Measurements from ENCODE around the gene C1orf167.
A peak's percentile ranks its signal among the peaks of the same experiment; 100 is the strongest.
"Not testable (repeated sequence)": the region's sequence is repeated elsewhere in the genome, so short reads cannot be mapped to it uniquely, and the experiment has no call there.

C1orf167 gene

DNA sequence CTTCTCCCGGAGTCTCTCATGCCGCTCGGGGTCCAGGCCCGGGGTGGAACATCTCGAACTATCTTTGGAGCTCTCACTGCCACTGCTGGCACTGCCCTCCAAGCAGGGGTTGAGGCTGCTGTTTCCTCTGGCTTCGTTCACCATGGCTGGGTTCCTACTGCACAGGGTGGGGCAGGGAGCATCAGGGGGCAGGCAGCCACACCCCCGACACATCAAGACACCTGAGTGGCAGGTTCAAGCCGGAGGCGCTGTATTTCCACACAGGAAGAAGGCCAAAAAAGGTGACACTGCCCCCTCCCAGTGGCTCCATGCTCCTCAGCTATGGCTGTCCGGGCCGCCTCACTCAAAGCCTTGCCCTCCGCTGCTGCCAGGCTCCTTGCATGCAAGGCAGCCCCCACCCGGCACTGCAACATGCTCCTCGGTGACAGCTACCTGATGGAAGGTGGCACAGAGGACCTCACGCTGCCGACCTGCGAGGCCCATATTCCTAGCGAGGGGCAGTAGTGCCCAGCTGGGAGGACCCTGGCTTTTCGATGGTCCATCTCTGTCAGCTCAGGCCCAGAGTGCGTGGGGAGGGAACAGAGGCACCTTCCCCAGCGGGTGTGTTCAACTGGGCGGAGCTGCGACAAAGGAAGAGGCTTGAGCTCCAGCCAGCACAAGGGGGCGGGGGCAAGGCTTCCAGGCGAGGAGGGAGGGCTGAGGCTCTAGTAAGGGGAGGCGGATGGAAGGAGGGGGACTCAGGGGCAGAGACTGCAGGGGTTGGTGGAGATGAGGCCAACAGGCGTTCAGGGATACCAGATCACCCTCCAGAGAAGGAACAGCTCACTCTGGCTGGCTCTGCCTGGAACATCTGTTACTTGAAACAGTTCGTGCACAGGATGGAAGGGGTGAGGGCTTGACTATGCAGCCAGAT is 41.2 kb downstream of the C1orf167 start:
- DNase-seq: peak; percentile 42

DNA sequence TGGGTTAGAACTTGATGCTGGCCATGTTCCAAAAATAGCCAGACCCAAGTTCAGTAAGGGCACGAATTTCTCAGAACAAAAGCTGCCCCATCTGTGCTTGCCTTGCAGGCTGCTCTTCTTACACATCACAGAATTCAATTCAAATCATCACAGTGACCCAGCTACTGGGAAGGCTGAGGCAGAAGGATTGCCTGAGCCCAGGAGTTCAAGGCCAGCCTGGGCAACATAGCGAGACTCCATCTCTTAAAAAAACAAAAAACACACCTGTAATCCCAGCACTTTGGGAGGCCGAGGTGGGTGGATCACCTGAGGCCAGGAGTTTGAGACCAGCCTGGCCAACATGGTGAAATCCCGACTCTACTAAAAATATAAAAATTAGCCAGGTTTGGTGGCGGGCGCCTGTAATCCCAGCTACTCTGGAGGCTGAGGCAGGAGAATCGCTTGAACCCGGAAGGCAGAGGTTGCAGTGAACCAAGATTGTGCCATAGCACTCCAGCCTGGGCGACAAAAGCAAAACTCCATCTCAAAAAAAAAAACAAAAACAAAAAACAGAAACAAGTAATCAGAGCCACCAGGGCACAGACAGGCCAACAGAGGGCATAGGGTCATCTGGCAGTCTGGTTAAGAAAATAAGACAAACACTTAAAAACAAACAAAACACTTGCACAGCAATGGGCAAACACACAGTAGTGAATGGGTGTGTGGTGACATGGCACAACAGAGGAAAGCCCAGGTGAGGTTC is 42.1 kb downstream of the C1orf167 start:
- DNase-seq: not testable (repeated sequence)

GRCh38 chr1:11804666-11805421 is 42.9 kb downstream of the C1orf167 start:
- DNase-seq: no peak

DNA sequence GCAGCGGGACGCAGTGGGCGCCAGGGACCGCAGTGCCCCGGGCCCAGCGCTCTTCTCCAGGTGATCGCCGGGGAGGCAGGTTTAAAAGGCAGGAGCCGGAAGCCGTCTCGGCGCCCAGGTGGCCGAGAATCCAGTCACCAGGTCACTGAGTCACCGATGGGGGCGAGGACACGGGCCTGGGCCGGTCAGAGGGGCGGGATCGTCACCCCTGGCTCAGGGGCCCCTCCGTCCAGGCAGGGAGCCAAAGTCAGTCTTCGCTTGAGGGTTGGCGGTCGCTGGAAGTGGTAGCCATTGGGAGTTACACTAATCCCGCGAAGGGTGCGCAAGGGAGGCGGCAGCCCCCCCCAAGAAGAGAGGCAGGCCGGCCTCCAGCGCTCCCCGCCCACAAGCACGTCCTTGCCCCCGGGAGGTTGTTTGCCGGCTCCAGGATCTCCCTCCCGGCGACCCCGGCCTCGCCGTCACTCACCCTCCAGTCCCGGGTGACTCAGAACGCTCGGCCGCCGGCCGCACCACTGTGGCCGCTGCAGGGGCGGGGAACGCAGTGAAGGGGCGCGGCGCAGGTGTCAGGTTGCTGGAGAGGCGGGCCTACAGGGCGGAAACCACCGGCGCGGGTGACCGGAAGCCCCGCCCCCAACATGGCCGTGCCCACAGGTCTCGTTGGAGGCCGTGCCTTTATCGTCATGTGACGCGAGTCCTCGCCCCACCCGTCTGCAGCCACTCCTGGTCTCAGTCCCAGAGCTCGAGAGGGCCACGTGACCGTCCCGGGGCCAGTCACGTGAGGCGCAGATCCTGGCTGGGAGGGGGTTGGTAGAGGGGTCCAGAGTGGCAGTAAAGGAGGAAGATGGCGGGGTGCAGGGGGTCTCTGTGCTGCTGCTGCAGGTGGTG is 43.7 kb downstream of the C1orf167 start, which contains the start of the genes CLCN6 and MTHFR:
TSS of gene CLCN6 (plus strand) at position 770 of the 885 bp plus-strand sequence. CDS start at position 842, 72 bp downstream.
TSS of gene MTHFR (minus strand) at position 543 of the 885 bp plus-strand sequence. CDS start 2,848 bp downstream, outside the sequence.
- DNase-seq: peak; percentile 95

- peak; percentile 61 for DNase-seq
Observed at GRCh38 chr1:11806307-11806936, 44.4 kb downstream of the C1orf167 start.

GRCh38 chr1:11807133-11807532 is 45.1 kb downstream of the C1orf167 start:
- no peak for DNase-seq

- DNase-seq: no peak
Observed at GRCh38 chr1:11813021-11813420, 51.0 kb downstream of the C1orf167 start.

GRCh38 chr1:11817192-11817591 is 55.2 kb downstream of the C1orf167 start:
- DNase-seq: no peak

GRCh38 chr1:11822091-11822490 is 60.1 kb downstream of the C1orf167 start:
- DNase-seq: no peak

DNA sequence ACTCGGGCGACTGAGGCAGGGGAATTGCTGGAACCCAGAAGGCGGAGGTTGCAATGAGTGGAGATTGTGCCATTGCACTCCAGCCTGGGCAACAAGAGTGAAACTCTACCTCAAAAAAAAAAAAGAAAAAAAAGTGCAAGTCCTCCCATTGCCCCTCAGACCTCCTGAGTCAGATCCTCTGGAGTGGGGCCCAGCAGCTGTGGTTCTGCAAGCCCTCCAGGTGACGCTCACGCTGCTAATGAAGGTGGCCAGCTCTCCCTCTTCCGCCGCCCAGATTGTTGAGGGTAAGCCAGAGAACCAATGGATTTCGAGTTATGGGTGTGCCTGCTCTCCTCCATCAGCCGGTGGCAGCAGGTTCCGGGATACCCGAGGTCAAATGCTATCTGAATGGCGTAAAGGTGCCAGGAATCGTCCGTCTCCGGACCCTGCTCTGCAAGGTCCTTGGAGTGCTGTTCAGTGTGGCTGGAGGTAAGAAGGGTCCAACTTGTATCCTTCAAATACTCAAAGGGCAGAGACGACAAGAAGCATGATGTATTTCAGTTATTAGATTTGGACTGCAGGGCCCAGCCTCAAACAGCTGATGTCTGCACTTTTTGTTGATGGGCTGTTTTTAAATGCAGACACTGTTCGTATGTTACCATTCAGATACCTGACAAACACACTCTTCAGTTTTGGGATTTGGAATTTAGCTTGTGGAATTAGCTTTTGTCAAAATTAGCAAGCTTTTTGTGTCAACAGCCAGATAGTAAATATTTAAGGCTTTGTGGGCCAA is 61.6 kb downstream of the C1orf167 start:
- DNase-seq: no peak

DNA sequence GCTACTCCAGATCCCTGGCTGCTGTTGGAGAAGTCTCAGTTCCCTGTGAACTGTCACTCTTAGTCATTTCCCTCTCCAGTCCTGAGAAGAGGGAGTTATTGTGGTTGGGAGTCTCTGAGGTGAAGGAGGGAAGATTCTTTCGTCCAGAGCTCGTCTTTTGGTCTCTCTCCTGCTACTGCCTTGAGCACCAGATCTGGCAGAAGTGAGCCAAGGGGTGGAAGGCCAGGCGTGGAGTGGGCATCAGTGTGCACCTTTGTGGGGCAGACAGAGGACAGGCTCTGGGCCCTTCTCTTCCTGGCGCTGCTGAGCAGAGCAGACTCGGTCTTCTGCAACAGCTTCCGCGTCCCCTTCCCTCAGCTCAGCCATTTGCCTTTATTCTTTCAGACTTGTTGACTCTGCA is 63.1 kb downstream of the C1orf167 start:
- no peak for DNase-seq

- DNase-seq: no peak
Observed at GRCh38 chr1:11826946-11827345, 65.0 kb downstream of the C1orf167 start.

GRCh38 chr1:11828511-11828910 is 66.5 kb downstream of the C1orf167 start:
- no peak for DNase-seq

GRCh38 chr1:11831945-11832725 is 70.1 kb downstream of the C1orf167 start:
- DNase-seq: peak; percentile 52

- DNase-seq: no peak
Observed at GRCh38 chr1:11833497-11833896, 71.5 kb downstream of the C1orf167 start.

DNA sequence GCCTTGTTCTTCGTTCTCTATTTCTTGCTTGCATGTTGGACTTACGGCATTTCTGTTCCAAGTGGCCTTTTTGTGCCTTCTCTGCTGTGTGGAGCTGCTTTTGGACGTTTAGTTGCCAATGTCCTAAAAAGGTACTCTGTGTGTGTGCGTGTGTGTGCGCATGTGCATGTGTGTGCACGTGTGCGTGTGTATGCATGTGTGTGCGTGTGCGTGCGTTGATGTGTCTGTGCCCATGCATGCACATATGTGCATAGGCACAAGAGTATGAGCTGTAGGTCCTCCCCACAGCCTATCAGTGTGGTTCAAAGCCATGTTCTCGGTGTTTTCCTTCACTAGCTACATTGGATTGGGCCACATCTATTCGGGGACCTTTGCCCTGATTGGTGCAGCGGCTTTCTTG is 71.9 kb downstream of the C1orf167 start:
- no peak for DNase-seq

- no peak for DNase-seq
Observed at GRCh38 chr1:11835441-11836225, 73.6 kb downstream of the C1orf167 start.

GRCh38 chr1:11836955-11837766 is 75.2 kb downstream of the C1orf167 start:
- DNase-seq: no peak

All from GF-D8 (cell line).